GM19240 (cell line): ENCODE data around the gene LRRC3.
"Not testable (repeated sequence)": the region's sequence is repeated elsewhere in the genome, so short reads cannot be mapped to it uniquely, and the experiment has no call there.

Experiments
- DNase-seq: peaks from one replicate; pipeline ENCODE4 v3.0.0; 2011; ENCODE audit warnings: low spot score; ENCODE audit not compliant: insufficient read length

LRRC3 gene

GRCh38 chr21:44495611-44496563, 40.6 kb downstream of the LRRC3 start:
- DNase-seq: no peak

- DNase-seq: no peak
Observed at GRCh38 chr21:44496564-44497550, 41.5 kb downstream of the LRRC3 start.

GRCh38 chr21:44497703-44498126, 42.4 kb downstream of the LRRC3 start:
- no peak for DNase-seq

- no peak for DNase-seq
Observed at GRCh38 chr21:44498280-44499210, 43.2 kb downstream of the LRRC3 start.

GRCh38 chr21:44499211-44499560, 43.9 kb downstream of the LRRC3 start:
- DNase-seq: no peak

- no peak for DNase-seq
Observed at GRCh38 chr21:44499631-44500030, 44.3 kb downstream of the LRRC3 start.

- no peak for DNase-seq
Observed at GRCh38 chr21:44500111-44500510, 44.8 kb downstream of the LRRC3 start.

- no peak for DNase-seq
Observed at GRCh38 chr21:44502171-44502958, 47.1 kb downstream of the LRRC3 start.

- DNase-seq: not testable (repeated sequence)
Observed at GRCh38 chr21:44503006-44503889, 47.9 kb downstream of the LRRC3 start.

GRCh38 chr21:44503901-44504399, 48.6 kb downstream of the LRRC3 start:
- no peak for DNase-seq

GRCh38 chr21:44505673-44506278, 50.5 kb downstream of the LRRC3 start:
- DNase-seq: no peak

- DNase-seq: no peak
Observed at GRCh38 chr21:44506279-44507255, 51.3 kb downstream of the LRRC3 start.

- no peak for DNase-seq
Observed at GRCh38 chr21:44507673-44508425, 52.5 kb downstream of the LRRC3 start.

- no peak for DNase-seq
Observed at GRCh38 chr21:44508426-44508710, 53.1 kb downstream of the LRRC3 start.

- no peak for DNase-seq
Observed at GRCh38 chr21:44508711-44509445, 53.6 kb downstream of the LRRC3 start.

GRCh38 chr21:44509539-44509938, 54.2 kb downstream of the LRRC3 start:
- DNase-seq: no peak
